IMR-90 (cell line): ENCODE measurements around the gene PTPRN2.

Source experiments
- CHD1 ChIP-seq: IDR thresholded peaks from 2 replicates; pipeline ENCODE4 v1.6.1; 2012; ENCODE audit warnings: low read depth, low read length, improper control_type of control experiment
- CTCF ChIP-seq: conservative IDR thresholded peaks from 2 replicates; pipeline ENCODE4 v1.5.1; 2012; ENCODE audit warnings: mild to moderate bottlenecking, low read depth, low read length, improper control_type of control experiment
- MAFK ChIP-seq: IDR thresholded peaks from 2 replicates; pipeline ENCODE4 v1.6.1; 2012; ENCODE audit warnings: low read depth, low read length, improper control_type of control experiment
- MAZ ChIP-seq: IDR thresholded peaks from 2 replicates; pipeline ENCODE4 v1.6.1; 2012; ENCODE audit warnings: low read depth, mild to moderate bottlenecking, low read length, improper control_type of control experiment, moderate library complexity, borderline replicate concordance
- POLR2A ChIP-seq: IDR thresholded peaks from 2 replicates; pipeline ENCODE4 v1.6.1; 2012; ENCODE audit warnings: mild to moderate bottlenecking, low read depth, low read length
- RAD21 ChIP-seq: IDR thresholded peaks from 2 replicates; pipeline ENCODE4 v1.6.1; 2012; ENCODE audit warnings: low read length, improper control_type of control experiment
- RCOR1 ChIP-seq: IDR thresholded peaks from 2 replicates; pipeline ENCODE4 v1.6.1; 2012; ENCODE audit warnings: mild to moderate bottlenecking, low read length, improper control_type of control experiment; ENCODE audit not compliant: insufficient replicate concordance
- RFX5 ChIP-seq: IDR thresholded peaks from 2 replicates; pipeline ENCODE4 v1.8.0; 2012; ENCODE audit warnings: low read depth, mild to moderate bottlenecking, low read length, moderate library complexity

- TF ChIP-seq CTCF = no peak
- no peak for TF ChIP-seq POLR2A
- no peak for TF ChIP-seq RAD21
- no peak for TF ChIP-seq MAZ
- no peak for TF ChIP-seq CHD1
- TF ChIP-seq RCOR1 = no peak
- TF ChIP-seq RFX5 = no peak
- no peak for TF ChIP-seq MAFK
Measured at GRCh38 chr7:157844611-157845010, 743.0 kb downstream of the PTPRN2 start.
